ENCODE measurements around the gene RBM38. TPM values are rescaled to one million over a fixed set of nuclear protein-coding genes. Genes with fewer than 3 reads are reported as not detected.

RBM38 gene
- total and polyA plus RNA-seq, 9 of the 15 experiments (the other 6 are each of a cell fraction or from before 2014, with no cell fraction given): 0.28 to 82.4 (median 33.2) TPM

GRCh38 chr20:57412347-57413029 lies 21.3 kb downstream of the RBM38 start (continued):
- TF ChIP-seq IRF1 (CRISPR knock-in tag; IDR thresholded peaks at IDR 0.05; ENCODE audit: borderline replicate concordance) (no peak), CEBPG (CRISPR knock-in tag; IDR thresholded peaks at IDR 0.05) (no peak), CEBPG (tag; conservative IDR thresholded peaks at IDR 0.05 in 1 of 2, IDR thresholded peaks at IDR 0.05 in 1 of 2) (no peak), TEAD2 (tag; IDR thresholded peaks at IDR 0.05) (no peak), ZNF395 (CRISPR knock-in tag; IDR thresholded peaks at IDR 0.05) (no peak), U2AF1 (optimal IDR thresholded peaks at IDR 0.05; ENCODE audit: low read depth, low read length) (no peak), ZBTB26 (CRISPR knock-in tag; IDR thresholded peaks at IDR 0.05) (no peak), NFE2 (IDR thresholded peaks at IDR 0.05; ENCODE audit: low read depth) (no peak), HIVEP1 (CRISPR knock-in tag; IDR thresholded peaks at IDR 0.05) (no peak), NCOR1 (IDR thresholded peaks at IDR 0.05) (peak; percentile 62), ZFP91 (CRISPR knock-in tag; IDR thresholded peaks at IDR 0.05) (no peak), RFX7 (CRISPR knock-in tag; IDR thresholded peaks at IDR 0.05) (no peak), TBP (optimal IDR thresholded peaks at IDR 0.05; ENCODE audit: low read depth, low read length) (no peak), ZNF445 (CRISPR knock-in tag; IDR thresholded peaks at IDR 0.05; ENCODE audit: low read depth) (no peak), RBM22 (IDR thresholded peaks at IDR 0.05; ENCODE audit: low read depth, low read length, poor library complexity, severe bottlenecking) (no peak), ZBTB8A (IDR thresholded peaks at IDR 0.05; ENCODE audit: partially characterized antibody) (no peak), ETV6 (IDR thresholded peaks at IDR 0.05; ENCODE audit: borderline replicate concordance in 1 of 2, low read depth in 2 of 2, low read length in 1 of 2) (no peak), ETV6 (CRISPR knock-in tag; IDR thresholded peaks at IDR 0.05; ENCODE audit: borderline replicate concordance) (no peak), USF1 (CRISPR knock-in tag; IDR thresholded peaks at IDR 0.05) (no peak), ZNF174 (CRISPR knock-in tag; IDR thresholded peaks at IDR 0.05) (no peak), ZNF253 (CRISPR knock-in tag; conservative IDR thresholded peaks at IDR 0.05) (no peak)
